Activated CD4-positive, alpha-beta T cell treated with anti-CD3 and anti-CD28 coated beads, Interleukin-2, amount 10 ng/mL, durations not matched to agents 24 days and 14 days (primary cell): Measurements from ENCODE around the gene GRIA2. TPM values are rescaled to one million over a fixed set of nuclear protein-coding genes. Genes with fewer than 3 reads are reported as not detected.
"Not testable (repeated sequence)": the region's sequence is repeated elsewhere in the genome, so short reads cannot be mapped to it uniquely, and the experiment has no call there.

ENCODE experiments used
- DNase-seq: peaks from one replicate; pipeline ENCODE4 v3.0.0; 2022
- H3K27ac Mint-ChIP-seq: one replicate; pipeline ENCODE4 v1.8.0; 2022; ENCODE audit warnings: mild to moderate bottlenecking, mixed read lengths
- H3K27me3 Mint-ChIP-seq: one replicate; pipeline ENCODE4 v1.8.0; 2022; ENCODE audit warnings: mixed read lengths
- H3K36me3 Mint-ChIP-seq: one replicate; pipeline ENCODE4 v1.8.0; 2022; ENCODE audit warnings: low read depth, mild to moderate bottlenecking, mixed read lengths
- H3K4me1 Mint-ChIP-seq: one replicate; pipeline ENCODE4 v1.8.0; 2021; ENCODE audit warnings: mixed read lengths
- H3K4me3 Mint-ChIP-seq: one replicate; pipeline ENCODE4 v1.8.0; 2022; ENCODE audit warnings: mild to moderate bottlenecking, moderate library complexity, mixed read lengths
- H3K9me3 Mint-ChIP-seq: one replicate; pipeline ENCODE4 v1.8.0; 2021; ENCODE audit warnings: mixed read lengths
- intact Hi-C: fragments of 100-400 bp; cut with micrococcal nuclease; formaldehyde crosslinking; loops from one replicate; pipeline ENCODE4 v1.15.1; 2023
- total RNA-seq: library from RNA; stranded (reverse); gene quantifications from 2 replicates; pipeline ENCODE4 v1.2.3, GENCODE V29; 2022

GRIA2 gene
- total RNA-seq, 1 donor from 2014 or later, result not detected

DNA sequence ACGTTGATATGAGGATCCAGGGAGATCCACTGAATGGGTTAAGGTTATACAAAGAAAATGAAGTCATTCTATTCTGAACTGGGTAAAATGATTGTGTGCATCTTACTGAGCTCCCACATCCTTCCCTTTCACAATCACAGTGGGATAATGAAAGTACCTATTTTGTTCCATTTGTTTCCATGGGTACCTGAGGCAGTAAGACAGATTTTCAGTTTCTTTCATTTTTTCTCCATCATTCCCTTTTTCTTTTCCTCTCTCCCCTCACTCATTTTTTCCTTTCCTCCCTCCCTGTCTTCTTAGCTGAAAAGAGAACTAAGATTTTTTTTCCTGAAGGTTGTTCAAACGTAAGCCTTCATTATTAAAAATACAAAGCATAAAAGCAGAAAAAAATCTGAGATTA, 4.6 kb downstream of the GRIA2 start:
- Mint-ChIP-seq H3K4me1 (no peaks in the 10 kb centered on the region), H3K27me3 (peaks cover 20% of the 10 kb centered on the region), H3K4me3 (no peak overlapping the region), H3K9me3 (peaks cover 4% of the 10 kb centered on the region), H3K27ac (no peak overlapping the region), H3K36me3 (no peaks in the 10 kb centered on the region)
- intact Hi-C loops, result no loop called here
- no peak for DNase-seq

DNA sequence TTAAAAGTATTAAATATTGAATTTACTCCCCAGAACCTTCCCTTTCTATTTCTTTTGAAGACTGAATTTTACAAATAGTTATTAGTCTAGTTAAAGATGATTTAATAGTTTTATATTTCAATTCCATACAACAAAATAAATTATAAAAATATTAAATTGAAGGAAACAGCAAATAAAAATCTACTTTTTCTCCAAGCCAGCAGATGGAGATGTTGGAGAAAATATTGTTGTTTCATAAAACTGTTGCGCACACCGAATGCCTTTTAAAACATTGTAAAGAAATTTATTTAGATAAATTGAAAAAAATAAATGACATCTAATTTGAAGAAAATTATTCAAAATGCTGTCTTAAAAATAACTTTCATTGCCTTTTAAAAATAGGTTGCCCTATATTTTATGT, 5.5 kb downstream of the GRIA2 start:
- Mint-ChIP-seq H3K4me1 (no peaks in the 10 kb centered on the region), H3K27ac (no peak overlapping the region), H3K36me3 (no peaks in the 10 kb centered on the region), H3K27me3 (peaks cover 14% of the 10 kb centered on the region), H3K4me3 (no peak overlapping the region), H3K9me3 (peaks cover 4% of the 10 kb centered on the region)
- DNase-seq, result no peak
- intact Hi-C loops, result no loop called here

DNA sequence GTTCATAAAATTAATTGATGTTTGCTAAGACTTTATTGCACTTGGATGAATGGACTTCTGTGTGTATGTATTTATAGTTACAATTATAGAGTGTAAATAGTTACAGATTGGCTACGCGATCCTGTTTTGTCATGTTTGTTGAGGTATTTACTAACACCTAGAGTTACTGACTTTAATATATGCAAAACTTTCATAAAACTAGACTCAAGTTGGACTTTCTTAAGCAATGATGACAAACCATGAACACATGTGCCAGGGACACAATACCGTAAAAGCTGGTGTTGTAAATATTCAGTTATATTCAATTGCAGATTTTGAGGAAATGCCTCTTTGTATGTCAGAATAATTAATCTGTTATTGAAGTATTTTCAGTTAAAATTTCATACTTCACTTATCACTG, 6.1 kb downstream of the GRIA2 start:
- Mint-ChIP-seq H3K4me3 (no peak overlapping the region), H3K36me3 (no peaks in the 10 kb centered on the region), H3K4me1 (no peaks in the 10 kb centered on the region), H3K27me3 (peaks cover 11% of the 10 kb centered on the region), H3K9me3 (peaks cover 4% of the 10 kb centered on the region), H3K27ac (no peak overlapping the region)
- intact Hi-C loops, result no loop called here
- no peak for DNase-seq

DNA sequence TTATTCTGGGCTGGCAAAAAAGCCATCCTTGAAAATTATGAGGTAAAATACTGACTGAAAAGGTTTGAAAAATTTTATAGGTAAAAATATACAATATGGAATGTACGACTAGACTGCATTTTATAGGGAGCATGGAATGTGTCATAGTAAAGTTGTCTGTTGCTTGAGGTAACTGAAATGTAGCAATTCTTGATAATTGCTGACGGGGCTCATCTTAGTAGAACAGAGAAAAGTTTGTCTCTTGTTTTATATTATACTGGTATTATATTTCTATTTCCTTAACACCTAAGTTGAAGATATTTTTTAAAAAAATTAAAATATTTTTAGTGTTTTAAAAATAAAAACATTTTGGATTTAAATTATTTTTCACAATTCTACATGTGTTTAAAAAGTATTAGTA, 11.0 kb downstream of the GRIA2 start:
- Mint-ChIP-seq H3K4me1 (no peaks in the 10 kb centered on the region), H3K27me3 (no peaks in the 10 kb centered on the region), H3K27ac (no peak overlapping the region), H3K9me3 (no peaks in the 10 kb centered on the region), H3K36me3 (no peaks in the 10 kb centered on the region), H3K4me3 (no peak overlapping the region)
- no peak for DNase-seq
- intact Hi-C loops, result no loop called here

DNA sequence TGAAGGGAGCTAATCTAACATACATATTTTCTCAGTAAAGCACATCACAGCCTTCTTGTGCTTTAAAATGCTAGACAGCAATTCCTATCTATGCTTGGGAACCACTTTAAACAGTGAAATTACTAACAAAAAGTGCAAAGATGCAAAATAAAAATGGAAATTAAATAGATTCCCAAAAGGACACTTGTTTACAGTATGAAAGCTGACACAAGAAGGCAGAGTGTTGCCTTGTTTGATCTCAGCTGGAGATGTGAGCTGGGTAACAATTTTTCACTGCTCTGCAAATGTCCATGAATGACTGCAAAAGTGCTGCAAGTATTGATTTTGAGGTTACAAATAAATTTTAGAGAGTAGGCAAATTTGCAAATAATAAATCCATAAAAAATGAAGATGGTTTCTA, 22.3 kb downstream of the GRIA2 start:
- no peak for DNase-seq
- H3K36me3 Mint-ChIP-seq, result no peaks in the 10 kb centered on the region
- no peak overlapping the region for H3K4me3 Mint-ChIP-seq
- intact Hi-C loops, result no loop called here
- no peaks in the 10 kb centered on the region for H3K4me1 Mint-ChIP-seq
- no peaks in the 10 kb centered on the region for H3K27me3 Mint-ChIP-seq
- no peaks in the 10 kb centered on the region for H3K9me3 Mint-ChIP-seq
- no peak overlapping the region for H3K27ac Mint-ChIP-seq

GRCh38 chr4:157244348-157244747, 23.8 kb downstream of the GRIA2 start:
- DNase-seq, result no peak
- Mint-ChIP-seq H3K27me3 (no peaks in the 10 kb centered on the region), H3K4me3 (no peak overlapping the region), H3K36me3 (no peaks in the 10 kb centered on the region), H3K27ac (no peak overlapping the region), H3K9me3 (no peaks in the 10 kb centered on the region), H3K4me1 (no peaks in the 10 kb centered on the region)
- intact Hi-C loops, result no loop called here

- no peaks in the 10 kb centered on the region for H3K27me3 Mint-ChIP-seq
- no peak overlapping the region for H3K27ac Mint-ChIP-seq
- no peaks in the 10 kb centered on the region for H3K36me3 Mint-ChIP-seq
- intact Hi-C loops, result no loop called here
- H3K4me1 Mint-ChIP-seq, result no peaks in the 10 kb centered on the region
- H3K4me3 Mint-ChIP-seq, result no peak overlapping the region
- DNase-seq, result no peak
- H3K9me3 Mint-ChIP-seq, result no peaks in the 10 kb centered on the region
These were observed 24.8 kb downstream of the GRIA2 start for GRCh38 chr4:157245351-157245750.

DNA sequence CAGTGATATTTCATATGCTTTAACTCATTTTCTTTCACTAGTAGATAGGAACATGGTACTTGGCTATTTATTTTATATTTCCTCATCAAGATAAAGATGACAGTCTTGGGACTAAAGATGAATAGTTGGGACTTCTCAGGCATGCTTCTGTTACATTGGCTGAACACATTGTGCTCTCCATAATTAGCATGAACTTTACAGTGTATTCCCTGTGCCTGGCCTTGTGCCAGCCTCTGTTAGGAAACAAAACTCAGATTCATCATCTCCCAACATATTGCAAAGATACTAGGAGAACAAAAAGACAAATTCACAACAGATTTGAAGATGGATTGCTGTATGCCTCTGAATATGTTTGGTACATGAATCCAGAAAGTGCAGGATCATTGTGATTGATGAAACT, 26.4 kb downstream of the GRIA2 start:
- no peak for DNase-seq
- H3K36me3 Mint-ChIP-seq, result no peaks in the 10 kb centered on the region
- H3K27me3 Mint-ChIP-seq, result no peaks in the 10 kb centered on the region
- H3K4me3 Mint-ChIP-seq, result no peak overlapping the region
- no peaks in the 10 kb centered on the region for H3K9me3 Mint-ChIP-seq
- intact Hi-C loops, result no loop called here
- no peak overlapping the region for H3K27ac Mint-ChIP-seq
- H3K4me1 Mint-ChIP-seq, result no peaks in the 10 kb centered on the region

DNA sequence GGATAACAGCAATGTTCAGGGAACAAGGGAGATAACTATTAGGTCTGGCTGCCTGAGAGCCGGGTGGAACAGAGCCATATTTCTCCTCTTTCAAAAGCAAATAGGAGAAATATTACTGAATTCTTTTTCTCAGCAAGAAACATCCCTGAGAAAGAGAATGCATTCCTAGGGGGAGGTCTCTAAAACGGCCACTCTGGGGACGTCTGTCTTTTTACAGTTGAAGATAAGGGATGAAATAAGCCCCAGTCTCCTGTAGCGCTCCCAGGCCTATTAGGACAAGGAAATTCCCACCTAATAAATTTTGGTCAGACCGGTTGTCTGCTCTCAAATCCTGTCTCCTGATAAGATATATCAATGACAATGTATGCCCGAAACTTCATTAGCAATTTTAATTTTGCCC, 37.6 kb downstream of the GRIA2 start:
- intact Hi-C loops, H3K4me3 Mint-ChIP-seq, H3K27me3 Mint-ChIP-seq, H3K9me3 Mint-ChIP-seq, DNase-seq, H3K27ac Mint-ChIP-seq, H3K4me1 Mint-ChIP-seq, H3K36me3 Mint-ChIP-seq: not testable (repeated sequence)

DNA sequence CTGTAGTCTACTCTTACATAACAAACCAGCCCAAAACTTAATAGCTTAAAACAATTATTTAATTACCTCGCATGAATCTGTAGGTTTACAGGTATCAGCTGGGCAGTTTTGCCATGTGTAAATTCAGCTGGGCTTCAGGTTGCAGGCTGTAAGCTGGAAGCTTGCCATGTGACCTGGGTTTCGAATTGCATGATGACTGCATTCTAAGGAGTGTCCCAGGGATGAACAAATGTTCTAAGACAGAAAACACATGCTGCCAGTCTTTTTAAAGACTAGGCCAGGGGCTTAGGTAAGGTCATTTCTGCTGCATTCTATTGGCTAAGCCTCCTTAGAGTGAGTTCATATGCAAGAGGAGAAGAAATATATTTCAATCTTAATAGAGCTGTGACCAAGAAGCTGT, 44.8 kb downstream of the GRIA2 start:
- H3K27ac Mint-ChIP-seq, result no peak overlapping the region

GRCh38 chr4:157270108-157270507, 49.6 kb downstream of the GRIA2 start:
- Mint-ChIP-seq H3K4me3 (no peak overlapping the region), H3K36me3 (no peaks in the 10 kb centered on the region), H3K9me3 (no peaks in the 10 kb centered on the region), H3K4me1 (no peaks in the 10 kb centered on the region), H3K27ac (no peak overlapping the region), H3K27me3 (no peaks in the 10 kb centered on the region)
- intact Hi-C loops, result no loop called here
- DNase-seq, result no peak

More for the DNA sequence above, 44.8 kb downstream of the GRIA2 start:
- Mint-ChIP-seq H3K36me3 (no peaks in the 10 kb centered on the region), H3K4me3 (no peak overlapping the region), H3K9me3 (no peaks in the 10 kb centered on the region), H3K4me1 (no peaks in the 10 kb centered on the region), H3K27me3 (no peaks in the 10 kb centered on the region)
- intact Hi-C loops, result no loop called here
- DNase-seq, result no peak

- DNase-seq, result no peak
- Mint-ChIP-seq H3K4me1 (no peaks in the 10 kb centered on the region), H3K36me3 (no peaks in the 10 kb centered on the region), H3K4me3 (no peak overlapping the region), H3K27me3 (no peaks in the 10 kb centered on the region), H3K9me3 (no peaks in the 10 kb centered on the region), H3K27ac (no peak overlapping the region)
- intact Hi-C loops, result no loop called here
These were observed 50.0 kb downstream of the GRIA2 start for GRCh38 chr4:157270552-157270951.

DNA sequence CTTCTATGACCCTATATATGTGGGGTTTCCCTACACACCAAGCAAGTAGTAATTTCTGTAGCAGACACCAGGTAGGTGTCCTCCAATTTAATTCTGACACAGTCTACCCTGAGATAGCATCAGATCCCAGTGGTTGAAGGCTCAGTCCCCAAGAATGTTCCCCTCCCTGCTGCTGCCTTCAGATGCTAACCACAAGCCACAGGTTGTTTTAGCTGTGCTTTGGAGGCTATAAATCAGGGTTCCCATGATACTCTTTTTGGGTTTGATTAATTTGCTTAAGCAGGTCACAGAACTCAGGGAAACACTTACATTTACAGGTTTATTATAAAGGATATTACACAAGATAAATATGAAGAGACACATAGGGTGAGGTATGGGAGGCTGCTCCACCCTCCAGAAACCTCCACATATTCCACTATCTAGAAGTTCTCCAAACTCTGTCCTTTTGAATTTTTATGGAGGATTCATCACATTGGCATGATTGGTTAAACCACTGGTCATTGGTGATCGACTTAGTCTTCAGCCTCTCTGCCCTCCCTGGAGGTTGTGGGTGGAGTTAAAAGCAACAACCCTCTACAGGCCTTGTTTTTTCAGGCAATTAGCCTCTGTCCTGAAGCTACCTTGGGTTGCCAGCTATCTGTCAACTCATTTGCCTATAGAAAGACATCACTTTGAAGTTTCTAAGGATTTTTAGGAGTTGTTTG, 50.8 kb downstream of the GRIA2 start:
- intact Hi-C loops, result no loop called here
- H3K4me3 Mint-ChIP-seq, result no peak overlapping the region
- no peaks in the 10 kb centered on the region for H3K27me3 Mint-ChIP-seq
- no peaks in the 10 kb centered on the region for H3K4me1 Mint-ChIP-seq
- H3K36me3 Mint-ChIP-seq, result no peaks in the 10 kb centered on the region
- no peak overlapping the region for H3K27ac Mint-ChIP-seq
- no peaks in the 10 kb centered on the region for H3K9me3 Mint-ChIP-seq
- DNase-seq, result no peak

- Mint-ChIP-seq H3K27ac (no peak overlapping the region), H3K4me1 (no peaks in the 10 kb centered on the region), H3K36me3 (no peaks in the 10 kb centered on the region), H3K27me3 (no peaks in the 10 kb centered on the region), H3K4me3 (no peak overlapping the region), H3K9me3 (no peaks in the 10 kb centered on the region)
- intact Hi-C loops, result no loop called here
- DNase-seq, result no peak
These were observed 60.1 kb downstream of the GRIA2 start for GRCh38 chr4:157280673-157281072.

DNA sequence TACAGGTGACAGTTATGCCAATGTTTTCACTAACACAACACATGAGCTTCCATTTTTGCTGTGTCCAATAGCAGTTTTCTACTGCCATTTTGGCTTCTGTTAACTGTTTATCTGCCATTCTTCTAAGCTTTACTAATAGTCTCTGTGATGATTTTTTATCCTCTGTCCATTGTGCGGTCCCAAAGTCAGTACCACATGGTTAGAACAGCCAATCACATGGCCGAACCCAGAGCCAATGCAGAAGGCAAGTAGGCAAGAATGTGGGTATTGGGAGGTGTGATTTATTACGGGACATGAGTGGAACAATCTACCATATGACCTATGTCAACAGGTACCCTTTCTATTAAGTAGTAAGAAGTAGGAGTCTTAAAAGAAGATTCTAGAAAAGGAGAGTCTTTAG, 61.5 kb downstream of the GRIA2 start:
- no peak overlapping the region for H3K4me3 Mint-ChIP-seq
- H3K9me3 Mint-ChIP-seq, result no peaks in the 10 kb centered on the region
- H3K4me1 Mint-ChIP-seq, result no peaks in the 10 kb centered on the region

More for the DNA sequence above, 61.5 kb downstream of the GRIA2 start:
- DNase-seq, result no peak
- H3K36me3 Mint-ChIP-seq, result no peaks in the 10 kb centered on the region
- no peaks in the 10 kb centered on the region for H3K27me3 Mint-ChIP-seq
- intact Hi-C loops, result no loop called here
- H3K27ac Mint-ChIP-seq, result no peak overlapping the region
